Measurements from ENCODE around the gene TRIM73.
"Not testable (repeated sequence)": the region's sequence is repeated elsewhere in the genome, so short reads cannot be mapped to it uniquely, and the experiment has no call there.

The TRIM73 gene

DNA sequence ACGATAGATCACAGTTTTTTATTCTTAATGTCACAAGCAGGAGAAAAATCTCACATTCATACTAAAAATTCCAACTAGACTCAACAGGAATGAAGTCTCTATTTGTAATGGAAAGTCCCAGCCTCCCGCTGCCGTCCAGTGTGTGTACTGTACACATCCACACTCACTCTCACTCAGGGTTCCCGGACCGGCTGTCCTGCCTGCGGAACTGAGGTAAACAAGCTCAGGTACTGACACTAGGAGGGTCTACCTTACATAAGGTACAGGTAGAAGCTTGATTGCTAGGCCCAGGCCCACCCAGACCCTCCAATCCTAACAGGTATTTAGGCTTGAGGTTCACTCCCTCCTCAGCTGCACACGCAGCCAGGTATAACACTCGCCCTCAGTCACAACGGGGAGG lies 21.4 kb downstream of the TRIM73 start:
- not testable (repeated sequence) for H3K4me1 ChIP-seq (ENCODE audit: control insufficient read depth, insufficient read depth, low read length, unreplicated experiment); H2AFZ ChIP-seq (ENCODE audit: low read length, unreplicated experiment); H3K4me3 ChIP-seq (ENCODE audit: low read depth, low read length); H3K27me3 ChIP-seq (ENCODE audit: insufficient read depth, low read length); H3K79me2 ChIP-seq (ENCODE audit: control insufficient read depth, insufficient read depth, low read length, unreplicated experiment); H3K36me3 ChIP-seq (ENCODE audit: insufficient read depth, low read length); H3K27ac ChIP-seq (ENCODE audit: low read depth, low read length)

DNA sequence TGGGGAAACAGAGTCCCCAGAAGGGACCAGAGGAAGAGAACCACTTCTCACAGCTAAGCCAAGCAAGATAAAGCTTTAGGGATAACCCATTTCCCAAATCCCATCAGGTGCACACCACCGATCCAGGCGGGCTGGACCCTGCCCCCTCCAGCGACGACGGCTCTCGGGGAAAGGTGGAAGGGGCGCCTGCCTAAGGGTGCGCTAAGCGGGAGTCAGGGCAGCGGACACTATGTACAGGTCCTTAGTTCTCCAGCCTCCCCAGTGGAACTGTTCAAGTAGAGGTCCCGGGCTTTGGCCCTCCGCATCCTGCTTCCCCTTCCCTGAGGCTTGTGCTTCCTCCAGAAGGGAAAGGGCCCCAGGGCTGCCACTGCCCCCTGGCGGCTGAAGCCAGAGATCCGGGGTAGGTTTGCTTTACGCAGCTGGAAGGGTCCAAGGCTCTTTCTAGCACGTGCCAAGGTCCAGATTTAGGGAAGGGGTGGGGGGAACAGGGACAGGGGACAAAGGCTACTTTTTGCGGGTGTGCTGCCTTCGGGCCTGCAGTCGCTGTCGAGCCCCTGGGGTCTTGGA lies 22.9 kb downstream of the TRIM73 start:
- not testable (repeated sequence) for H2AFZ ChIP-seq (ENCODE audit: low read length, unreplicated experiment); H3K79me2 ChIP-seq (ENCODE audit: control insufficient read depth, insufficient read depth, low read length, unreplicated experiment); H3K4me1 ChIP-seq (ENCODE audit: control insufficient read depth, insufficient read depth, low read length, unreplicated experiment); H3K27me3 ChIP-seq (ENCODE audit: insufficient read depth, low read length); H3K27ac ChIP-seq (ENCODE audit: low read depth, low read length); H3K4me3 ChIP-seq (ENCODE audit: low read depth, low read length); H3K36me3 ChIP-seq (ENCODE audit: insufficient read depth, low read length)

DNA sequence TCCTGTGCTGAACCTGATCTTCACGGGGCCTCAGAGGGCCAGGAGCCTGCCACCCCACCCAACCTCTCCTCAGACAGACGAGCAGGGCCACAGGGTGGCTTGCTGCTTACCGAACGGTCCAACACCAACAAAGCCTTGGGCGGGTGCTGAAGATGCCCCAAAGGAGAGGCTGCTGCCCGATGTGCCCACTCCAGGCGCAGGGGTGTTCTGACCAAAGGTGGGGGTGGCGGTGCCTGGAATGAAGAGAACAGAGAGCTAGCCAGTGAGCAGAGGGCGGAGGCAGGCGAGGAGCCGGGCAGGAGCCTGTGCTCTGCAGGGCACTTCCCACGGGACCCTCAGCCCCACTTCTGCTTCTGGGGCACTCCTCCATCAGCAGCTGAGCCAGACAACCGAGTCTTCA lies 23.8 kb downstream of the TRIM73 start:
- H3K36me3 ChIP-seq (ENCODE audit: insufficient read depth, low read length); H3K4me1 ChIP-seq (ENCODE audit: control insufficient read depth, insufficient read depth, low read length, unreplicated experiment): not testable (repeated sequence)

DNA sequence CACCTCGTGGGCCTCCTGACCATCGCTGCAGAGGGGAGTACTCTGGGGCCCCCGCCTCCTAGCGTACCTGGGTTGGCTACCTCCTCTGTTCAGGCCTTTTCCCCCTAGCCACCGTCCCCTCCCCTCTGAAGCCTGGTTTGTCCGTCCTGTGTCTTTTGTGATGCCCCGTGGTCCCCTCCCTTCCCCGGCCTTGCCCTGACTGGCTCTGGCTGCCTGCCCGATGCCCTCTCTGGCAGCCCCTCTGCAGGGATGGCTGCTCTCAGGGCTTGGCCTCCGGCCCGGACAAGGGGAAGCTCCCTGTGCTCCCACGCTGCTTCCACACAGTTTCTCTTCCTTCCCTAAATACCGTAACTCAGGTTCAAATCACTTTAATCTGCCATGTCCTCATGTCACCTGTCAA lies 24.3 kb downstream of the TRIM73 start:
- not testable (repeated sequence) for H3K79me2 ChIP-seq (ENCODE audit: control insufficient read depth, insufficient read depth, low read length, unreplicated experiment); H3K27me3 ChIP-seq (ENCODE audit: insufficient read depth, low read length); H3K36me3 ChIP-seq (ENCODE audit: insufficient read depth, low read length); H3K4me3 ChIP-seq (ENCODE audit: low read depth, low read length); H3K27ac ChIP-seq (ENCODE audit: low read depth, low read length); H2AFZ ChIP-seq (ENCODE audit: low read length, unreplicated experiment); H3K4me1 ChIP-seq (ENCODE audit: control insufficient read depth, insufficient read depth, low read length, unreplicated experiment)

More for the DNA sequence above, 23.8 kb downstream of the TRIM73 start:
- not testable (repeated sequence) for H3K27me3 ChIP-seq (ENCODE audit: insufficient read depth, low read length); H2AFZ ChIP-seq (ENCODE audit: low read length, unreplicated experiment); H3K79me2 ChIP-seq (ENCODE audit: control insufficient read depth, insufficient read depth, low read length, unreplicated experiment); H3K4me3 ChIP-seq (ENCODE audit: low read depth, low read length); H3K27ac ChIP-seq (ENCODE audit: low read depth, low read length)

DNA sequence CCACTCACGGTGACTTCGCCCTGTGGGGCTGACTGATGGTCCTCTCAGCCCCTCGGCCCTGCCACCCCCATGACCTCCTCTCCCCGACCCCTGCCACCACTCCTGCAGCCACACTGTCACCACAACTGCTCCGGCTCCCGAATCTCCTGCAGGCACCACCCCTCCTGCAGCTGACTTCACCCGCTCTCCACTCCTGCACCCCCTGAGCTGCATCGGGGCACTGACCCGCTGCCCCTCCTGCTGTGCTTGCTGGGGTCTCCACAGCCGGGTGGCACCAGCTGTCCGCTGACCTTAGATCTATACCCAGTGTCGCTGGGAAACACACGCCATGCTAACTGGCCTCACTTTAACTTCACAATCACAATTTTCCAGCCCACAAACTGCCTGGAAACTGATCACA lies 24.7 kb downstream of the TRIM73 start:
- H3K27ac ChIP-seq (ENCODE audit: low read depth, low read length); H3K4me1 ChIP-seq (ENCODE audit: control insufficient read depth, insufficient read depth, low read length, unreplicated experiment); H2AFZ ChIP-seq (ENCODE audit: low read length, unreplicated experiment); H3K79me2 ChIP-seq (ENCODE audit: control insufficient read depth, insufficient read depth, low read length, unreplicated experiment); H3K4me3 ChIP-seq (ENCODE audit: low read depth, low read length); H3K27me3 ChIP-seq (ENCODE audit: insufficient read depth, low read length); H3K36me3 ChIP-seq (ENCODE audit: insufficient read depth, low read length): not testable (repeated sequence)

DNA sequence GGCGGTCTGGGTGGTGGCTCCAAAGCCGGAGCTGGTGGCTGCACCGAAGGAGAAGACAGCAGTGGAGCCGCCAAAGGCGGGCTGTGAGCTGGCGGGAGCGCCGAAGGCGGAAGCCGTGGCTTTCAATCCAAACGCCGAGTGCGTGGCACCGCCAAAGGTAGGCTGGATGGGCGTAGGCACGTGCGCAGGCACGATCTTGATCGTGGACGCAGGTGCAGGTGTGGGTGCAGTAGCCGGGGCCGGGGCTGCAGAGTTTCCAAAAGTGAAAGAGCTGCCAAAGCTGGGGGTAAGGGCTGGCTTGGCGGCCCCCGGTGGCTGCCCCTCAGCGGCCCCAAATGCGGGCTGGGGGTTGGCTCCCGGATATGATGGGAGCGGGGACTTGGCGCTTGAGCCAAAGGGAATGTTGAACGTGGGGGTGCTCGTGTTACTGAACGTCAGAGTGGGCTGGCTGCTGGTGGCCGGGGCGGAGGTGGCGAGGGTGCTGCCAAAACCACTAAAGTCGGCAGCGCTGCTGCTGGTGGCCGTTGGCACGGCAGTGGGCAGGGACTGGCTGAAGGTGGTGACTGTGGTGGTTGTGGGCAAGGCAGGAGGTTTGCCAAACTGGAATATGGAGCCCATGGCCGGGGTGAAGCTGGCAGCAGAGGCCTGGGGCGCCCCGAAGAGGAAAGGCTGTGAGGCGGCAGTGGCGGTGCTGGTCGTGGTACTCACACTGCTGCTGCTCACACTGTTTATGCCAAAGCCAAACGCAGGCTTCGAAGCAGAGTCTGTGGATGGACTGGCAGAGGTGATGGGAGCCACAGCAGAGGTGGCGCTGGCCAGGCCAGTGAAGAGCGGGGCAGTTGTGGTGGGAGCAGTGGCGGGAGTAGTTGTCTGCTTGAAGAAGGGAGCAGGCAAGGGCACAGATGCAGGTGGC lies 26.6 kb downstream of the TRIM73 start:
- H3K27ac ChIP-seq (ENCODE audit: low read depth, low read length); H2AFZ ChIP-seq (ENCODE audit: low read length, unreplicated experiment); H3K27me3 ChIP-seq (ENCODE audit: insufficient read depth, low read length); H3K4me3 ChIP-seq (ENCODE audit: low read depth, low read length); H3K36me3 ChIP-seq (ENCODE audit: insufficient read depth, low read length); H3K79me2 ChIP-seq (ENCODE audit: control insufficient read depth, insufficient read depth, low read length, unreplicated experiment); H3K4me1 ChIP-seq (ENCODE audit: control insufficient read depth, insufficient read depth, low read length, unreplicated experiment): not testable (repeated sequence)

DNA sequence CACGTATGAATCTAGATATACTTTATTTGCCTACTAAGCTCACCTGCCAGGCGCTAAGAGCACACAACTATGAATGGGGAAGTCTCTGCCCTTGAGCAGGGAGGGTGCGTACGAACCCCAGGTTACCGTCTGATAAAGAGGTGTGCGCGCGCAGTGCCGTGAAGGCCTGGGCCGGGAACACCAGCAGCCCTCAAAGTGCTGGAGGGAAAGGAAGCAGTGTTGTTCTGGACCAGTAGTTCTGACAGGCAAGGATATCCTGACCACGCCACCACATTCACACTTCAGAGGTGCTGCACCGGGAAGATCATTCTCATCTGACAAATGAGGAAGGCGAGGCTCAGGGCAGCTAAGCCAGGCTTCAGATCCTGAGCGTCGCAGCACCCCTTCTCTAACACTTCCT lies 28.1 kb downstream of the TRIM73 start:
- H3K79me2 ChIP-seq (ENCODE audit: control insufficient read depth, insufficient read depth, low read length, unreplicated experiment); H3K4me1 ChIP-seq (ENCODE audit: control insufficient read depth, insufficient read depth, low read length, unreplicated experiment); H3K27ac ChIP-seq (ENCODE audit: low read depth, low read length); H2AFZ ChIP-seq (ENCODE audit: low read length, unreplicated experiment); H3K27me3 ChIP-seq (ENCODE audit: insufficient read depth, low read length); H3K36me3 ChIP-seq (ENCODE audit: insufficient read depth, low read length); H3K4me3 ChIP-seq (ENCODE audit: low read depth, low read length): not testable (repeated sequence)

DNA sequence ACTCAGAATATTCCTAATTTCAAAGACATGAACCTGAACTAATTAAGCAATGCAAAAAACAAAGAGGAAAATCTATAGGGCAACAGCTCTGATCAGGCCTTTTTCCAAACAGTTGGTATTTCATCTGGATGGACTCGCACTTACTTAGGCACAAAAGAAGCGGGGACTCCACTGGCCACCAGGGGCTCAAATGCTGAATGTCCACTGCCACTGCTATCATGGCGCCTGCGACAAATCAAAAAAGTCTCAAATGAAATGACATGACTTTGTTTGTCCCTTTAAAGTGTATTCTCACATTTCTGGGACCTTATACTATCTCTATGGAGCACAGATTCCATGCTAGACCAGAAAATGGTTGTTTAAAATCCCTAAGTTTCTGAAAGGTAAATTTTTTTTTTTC lies 43.6 kb downstream of the TRIM73 start:
- H3K79me2 ChIP-seq (ENCODE audit: control insufficient read depth, insufficient read depth, low read length, unreplicated experiment) = peaks cover 16% of the 10 kb centered on the region
- H3K4me1 ChIP-seq (ENCODE audit: control insufficient read depth, insufficient read depth, low read length, unreplicated experiment); H3K4me3 ChIP-seq (ENCODE audit: low read depth, low read length); H2AFZ ChIP-seq (ENCODE audit: low read length, unreplicated experiment); H3K27me3 ChIP-seq (ENCODE audit: insufficient read depth, low read length); H3K27ac ChIP-seq (ENCODE audit: low read depth, low read length): not testable (repeated sequence)
- H3K36me3 ChIP-seq (ENCODE audit: insufficient read depth, low read length) = peaks cover 19% of the 10 kb centered on the region

DNA sequence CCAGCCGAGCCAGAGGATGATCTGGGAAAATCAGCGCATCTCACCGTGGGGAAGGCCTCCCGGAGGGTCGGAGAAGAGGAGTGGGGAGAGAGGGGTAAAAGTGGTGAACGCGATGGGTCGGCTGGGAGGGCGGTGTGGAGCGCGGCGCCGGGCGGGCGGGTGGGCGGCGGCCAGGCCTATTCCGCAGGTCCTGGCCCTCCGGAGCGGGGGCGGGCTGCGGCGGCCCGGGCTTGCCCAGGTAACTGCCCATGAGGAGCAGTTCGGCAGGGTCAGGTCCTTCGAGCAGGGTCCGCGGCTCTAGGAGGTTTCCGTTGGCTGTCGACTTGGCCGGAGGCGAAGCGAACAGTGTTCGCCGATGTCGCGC lies 46.7 kb downstream of the TRIM73 start:
- H3K27ac ChIP-seq (ENCODE audit: low read depth, low read length); H3K4me1 ChIP-seq (ENCODE audit: control insufficient read depth, insufficient read depth, low read length, unreplicated experiment); H3K27me3 ChIP-seq (ENCODE audit: insufficient read depth, low read length); H2AFZ ChIP-seq (ENCODE audit: low read length, unreplicated experiment): not testable (repeated sequence)
- Histone ChIP-seq H3K36me3 (ENCODE audit: insufficient read depth, low read length) (peaks cover 17% of the 10 kb centered on the region; the same call in 1 of the 2 replicates), H3K79me2 (ENCODE audit: control insufficient read depth, insufficient read depth, low read length, unreplicated experiment) (peaks cover 16% of the 10 kb centered on the region), H3K4me3 (ENCODE audit: low read depth, low read length) (peak overlapping the region; percentile 65)

DNA sequence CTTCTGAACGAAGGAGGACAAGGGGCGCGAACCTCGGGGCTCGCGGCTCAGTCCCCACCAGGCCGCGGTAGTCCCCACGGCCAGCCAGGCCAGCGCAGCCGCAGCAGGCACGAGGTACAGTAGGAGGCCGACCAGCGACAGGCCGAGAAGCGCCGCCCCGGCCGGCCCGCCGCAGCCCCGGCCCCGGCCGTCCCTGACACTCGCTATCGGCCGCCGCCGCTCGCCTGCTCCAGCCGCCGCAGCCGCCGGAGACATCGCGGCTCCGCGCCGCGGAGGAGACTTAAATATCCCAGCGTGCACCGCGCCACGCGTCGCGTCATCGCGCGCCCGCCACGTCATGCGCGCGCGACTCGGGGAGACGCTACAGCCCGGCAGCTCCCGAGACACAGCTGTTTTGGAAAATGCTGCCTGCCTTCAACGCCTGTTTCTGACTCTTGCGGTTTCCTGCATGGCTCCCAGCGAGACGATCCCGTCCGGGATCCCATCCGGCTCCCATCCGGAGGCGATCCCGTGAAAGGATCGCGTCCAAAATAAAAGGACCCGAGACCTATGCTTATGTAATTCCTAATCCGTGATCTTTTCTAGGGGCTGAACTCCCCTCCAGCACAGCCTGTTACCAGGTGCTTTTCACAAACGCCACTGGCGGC lies 47.2 kb downstream of the TRIM73 start:
- not testable (repeated sequence) for H2AFZ ChIP-seq (ENCODE audit: low read length, unreplicated experiment); H3K4me1 ChIP-seq (ENCODE audit: control insufficient read depth, insufficient read depth, low read length, unreplicated experiment); H3K27me3 ChIP-seq (ENCODE audit: insufficient read depth, low read length)
- peak overlapping the region; percentile 56; the same call in 1 of the 2 replicates for H3K27ac ChIP-seq (ENCODE audit: low read depth, low read length)
- peaks cover 17% of the 10 kb centered on the region; the same call in 1 of the 2 replicates for H3K36me3 ChIP-seq (ENCODE audit: insufficient read depth, low read length)
- peaks cover 16% of the 10 kb centered on the region for H3K79me2 ChIP-seq (ENCODE audit: control insufficient read depth, insufficient read depth, low read length, unreplicated experiment)
- H3K4me3 ChIP-seq (ENCODE audit: low read depth, low read length) = peak overlapping the region; percentile 76

DNA sequence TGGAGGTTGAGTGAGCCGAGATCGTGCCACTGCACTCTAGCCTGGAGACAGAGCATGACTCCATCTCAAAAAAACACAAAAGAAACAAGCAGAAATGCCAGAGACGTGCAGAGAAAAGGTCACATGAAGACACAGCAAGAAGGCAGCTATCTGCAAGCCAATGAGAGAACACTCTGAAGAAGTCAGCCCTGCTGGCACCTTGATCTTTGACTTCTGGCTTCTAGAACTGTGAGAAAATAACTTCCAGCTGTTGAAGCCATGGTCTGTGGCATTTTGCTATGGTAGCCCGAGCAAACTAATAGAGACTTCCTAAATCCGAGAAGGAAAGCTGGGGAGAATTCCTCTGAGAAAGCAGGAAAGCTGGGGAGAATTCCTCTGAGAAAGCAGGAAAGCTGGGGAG lies 54.5 kb downstream of the TRIM73 start:
- not testable (repeated sequence) for H3K27me3 ChIP-seq (ENCODE audit: insufficient read depth, low read length); H3K4me3 ChIP-seq (ENCODE audit: low read depth, low read length); H3K36me3 ChIP-seq (ENCODE audit: insufficient read depth, low read length); H2AFZ ChIP-seq (ENCODE audit: low read length, unreplicated experiment); H3K79me2 ChIP-seq (ENCODE audit: control insufficient read depth, insufficient read depth, low read length, unreplicated experiment); H3K27ac ChIP-seq (ENCODE audit: low read depth, low read length); H3K4me1 ChIP-seq (ENCODE audit: control insufficient read depth, insufficient read depth, low read length, unreplicated experiment)

Data from ACC112 (cell line).